HepG2 (cell line): ENCODE measurements around the gene CPXM1. TPM values are rescaled to one million over a fixed set of nuclear protein-coding genes. Genes with fewer than 3 reads are reported as not detected.

Source experiments
- HOXA5 ChIP-seq: sonication (generic); formaldehyde crosslinking; IDR thresholded peaks from 2 replicates; pipeline ENCODE4 v1.4.0; 2020; ENCODE audit warnings: missing genetic modification reagents
- KLF12 ChIP-seq: sonication (generic); formaldehyde crosslinking; IDR thresholded peaks from 2 replicates; pipeline ENCODE4 v1.4.0; 2020; ENCODE audit warnings: missing genetic modification reagents, borderline replicate concordance
- NR2F1 ChIP-seq, 2 experiments: fragments of 450-650 bp in 1 of 2; formaldehyde crosslinking in 1 of 2; IDR thresholded peaks; 2 replicates each; pipeline versions ENCODE4 v1.5.0 to v1.6.1; 2016 to 2020; ENCODE audit warnings: mild to moderate bottlenecking in 1 of 2, missing compliant biosample characterization in 1 of 2, missing genetic modification reagents in 1 of 2, moderate library complexity in 1 of 2
- POLR2AphosphoS2 ChIP-seq: IDR thresholded peaks from 2 replicates; pipeline ENCODE4 v1.6.1; 2011; ENCODE audit warnings: low read depth, low read length, improper control_type of control experiment
- SMYD3 ChIP-seq: sonication (generic); formaldehyde crosslinking; IDR thresholded peaks from 2 replicates; pipeline ENCODE4 v1.8.1; 2023; ENCODE audit warnings: mild to moderate bottlenecking, missing genetic modification reagents
- SRSF1 ChIP-seq: fragments of 200-400 bp; formaldehyde crosslinking; optimal IDR thresholded peaks from 2 replicates; pipeline ENCODE3; 2017; ENCODE audit warnings: mild to moderate bottlenecking, low read depth, low read length, moderate library complexity
- WIZ ChIP-seq: sonication (generic); formaldehyde crosslinking; IDR thresholded peaks from 2 replicates; pipeline ENCODE4 v1.5.1; 2020; ENCODE audit warnings: mild to moderate bottlenecking, missing genetic modification reagents
- YEATS4 ChIP-seq: sonication (generic); formaldehyde crosslinking; IDR thresholded peaks from 2 replicates; pipeline ENCODE4 v1.4.0; 2020; ENCODE audit warnings: missing genetic modification reagents, borderline replicate concordance
- ZNF530 ChIP-seq: sonication (generic); formaldehyde crosslinking; IDR thresholded peaks from 2 replicates; pipeline ENCODE4 v1.5.0; 2020; ENCODE audit warnings: low read depth, mild to moderate bottlenecking, missing genetic modification reagents
- ZNF674 ChIP-seq: sonication (generic); formaldehyde crosslinking; IDR thresholded peaks from 2 replicates; pipeline ENCODE4 v1.5.0; 2020; ENCODE audit warnings: low read depth, mild to moderate bottlenecking, missing genetic modification reagents
- polyA plus RNA-seq, 8 experiments: library from polyadenylated mRNA; depleted of rRNA in 3 of 8; stranded (reverse) in 7 of 8; unstranded in 1 of 8; fragments of >200 nt; fragmentation: Illumina TruSeq in 4 of 8; extraction: Trizol in 4 of 8; gene quantifications; 2 replicates each; pipeline versions ENCODE4 v1.2.1 to v1.2.3, GENCODE V29; 2011 to 2016; ENCODE audit warnings: low read depth in 4 of 8, missing spikeins in 1 of 8, mixed read lengths in 1 of 8; ENCODE audit not compliant: insufficient read depth in 1 of 8
- total RNA-seq, 5 experiments: library from RNA; depleted of rRNA; stranded (reverse); fragments of >200 nt; fragmentation: Illumina TruSeq; extraction: Trizol; gene quantifications; 2 replicates each; pipeline ENCODE4 v1.2.3, GENCODE V29; 2016; ENCODE audit warnings: low read depth in 1 of 5
- TF ChIP-seq, protein P1 (sequence below): sonication (generic); formaldehyde crosslinking; IDR thresholded peaks from 2 replicates; pipeline ENCODE4 v1.5.0; 2020; ENCODE audit warnings: missing genetic modification reagents
- TF ChIP-seq, protein P2 (sequence below): sonication (generic); formaldehyde crosslinking; IDR thresholded peaks from 2 replicates; pipeline ENCODE4 v1.5.0; 2020; ENCODE audit warnings: mild to moderate bottlenecking, missing genetic modification reagents
- TF ChIP-seq, protein P3 (sequence below): sonication (generic); formaldehyde crosslinking; IDR thresholded peaks from 2 replicates; pipeline ENCODE4 v1.4.0; 2020; ENCODE audit warnings: missing genetic modification reagents, mild to moderate bottlenecking, borderline replicate concordance
- TF ChIP-seq, protein P4 (sequence below): sonication (generic); formaldehyde crosslinking; IDR thresholded peaks from 2 replicates; pipeline ENCODE4 v1.8.1; 2023; ENCODE audit warnings: mild to moderate bottlenecking, moderate library complexity, missing genetic modification reagents
- TF ChIP-seq, protein P5 (sequence below): sonication (generic); formaldehyde crosslinking; IDR thresholded peaks from 2 replicates; pipeline ENCODE4 v1.4.0; 2020; ENCODE audit warnings: mild to moderate bottlenecking, missing genetic modification reagents, borderline replicate concordance

Gene CPXM1
- total and polyA plus RNA-seq, 2 of the 13 experiments (the other 11 are each of a cell fraction or from before 2014, with no cell fraction given) = 0.07 TPM; not detected in 1

DNA sequence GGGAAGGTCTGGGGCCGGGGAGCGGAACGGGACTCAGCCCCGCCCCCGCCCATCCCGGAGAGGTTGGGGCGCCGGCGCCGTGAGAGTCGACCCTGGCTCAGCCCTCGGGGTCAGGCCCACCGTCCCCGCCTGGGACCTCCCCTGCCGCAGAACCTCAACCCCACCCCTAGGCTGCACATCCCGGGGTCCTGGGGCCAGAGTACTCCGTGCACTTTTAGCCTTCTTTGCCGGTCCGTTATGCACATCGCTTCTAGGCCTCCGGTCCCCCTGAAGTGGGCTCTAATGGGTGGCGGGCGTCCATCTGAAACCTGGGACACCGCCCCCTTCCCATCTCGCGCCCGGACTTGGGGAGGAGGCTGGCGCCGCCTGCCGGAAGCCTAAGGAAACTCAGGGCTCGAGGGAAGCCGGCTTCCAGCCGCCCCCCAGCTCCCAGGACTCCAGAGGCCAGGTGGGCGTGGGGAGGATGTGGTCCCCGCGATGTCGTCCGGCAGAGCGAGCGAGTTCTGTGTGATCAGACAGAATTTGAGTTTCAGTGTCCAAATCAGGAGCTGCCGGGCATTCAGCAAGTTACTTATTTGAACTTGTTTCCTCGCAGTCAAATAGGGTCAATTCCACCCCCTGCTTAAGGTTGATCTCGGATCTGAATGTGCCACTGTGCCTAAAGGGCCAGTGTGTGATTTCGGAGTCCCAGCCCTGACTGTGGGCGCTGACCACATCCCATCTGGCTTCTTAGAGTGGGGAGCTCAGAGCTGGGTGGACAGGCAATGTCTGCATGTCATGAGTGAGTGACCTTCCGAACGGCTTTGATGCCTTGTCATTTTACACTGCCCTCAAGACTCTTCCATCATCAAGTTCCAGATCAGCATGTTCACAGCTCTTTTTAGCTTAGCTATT is 47.6 kb downstream of the CPXM1 start (continued):
- TF ChIP-seq, protein P1, sequence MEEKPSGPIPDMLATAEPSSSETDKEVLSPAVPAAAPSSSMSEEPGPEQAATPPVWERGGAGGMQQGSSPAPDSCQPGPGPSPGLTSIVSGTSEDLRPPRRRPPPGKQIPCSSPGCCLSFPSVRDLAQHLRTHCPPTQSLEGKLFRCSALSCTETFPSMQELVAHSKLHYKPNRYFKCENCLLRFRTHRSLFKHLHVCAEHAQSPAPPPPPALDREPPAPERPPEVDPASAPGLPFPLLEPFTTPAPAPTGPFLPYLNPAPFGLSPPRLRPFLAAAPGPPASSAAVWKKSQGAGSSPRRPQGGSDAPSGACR = no peak
- TF ChIP-seq, protein P2, sequence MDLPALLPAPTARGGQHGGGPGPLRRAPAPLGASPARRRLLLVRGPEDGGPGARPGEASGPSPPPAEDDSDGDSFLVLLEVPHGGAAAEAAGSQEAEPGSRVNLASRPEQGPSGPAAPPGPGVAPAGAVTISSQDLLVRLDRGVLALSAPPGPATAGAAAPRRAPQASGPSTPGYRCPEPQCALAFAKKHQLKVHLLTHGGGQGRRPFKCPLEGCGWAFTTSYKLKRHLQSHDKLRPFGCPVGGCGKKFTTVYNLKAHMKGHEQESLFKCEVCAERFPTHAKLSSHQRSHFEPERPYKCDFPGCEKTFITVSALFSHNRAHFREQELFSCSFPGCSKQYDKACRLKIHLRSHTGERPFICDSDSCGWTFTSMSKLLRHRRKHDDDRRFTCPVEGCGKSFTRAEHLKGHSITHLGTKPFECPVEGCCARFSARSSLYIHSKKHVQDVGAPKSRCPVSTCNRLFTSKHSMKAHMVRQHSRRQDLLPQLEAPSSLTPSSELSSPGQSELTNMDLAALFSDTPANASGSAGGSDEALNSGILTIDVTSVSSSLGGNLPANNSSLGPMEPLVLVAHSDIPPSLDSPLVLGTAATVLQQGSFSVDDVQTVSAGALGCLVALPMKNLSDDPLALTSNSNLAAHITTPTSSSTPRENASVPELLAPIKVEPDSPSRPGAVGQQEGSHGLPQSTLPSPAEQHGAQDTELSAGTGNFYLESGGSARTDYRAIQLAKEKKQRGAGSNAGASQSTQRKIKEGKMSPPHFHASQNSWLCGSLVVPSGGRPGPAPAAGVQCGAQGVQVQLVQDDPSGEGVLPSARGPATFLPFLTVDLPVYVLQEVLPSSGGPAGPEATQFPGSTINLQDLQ (CRISPR knock-in tag) = no peak
- TF ChIP-seq, protein P3, sequence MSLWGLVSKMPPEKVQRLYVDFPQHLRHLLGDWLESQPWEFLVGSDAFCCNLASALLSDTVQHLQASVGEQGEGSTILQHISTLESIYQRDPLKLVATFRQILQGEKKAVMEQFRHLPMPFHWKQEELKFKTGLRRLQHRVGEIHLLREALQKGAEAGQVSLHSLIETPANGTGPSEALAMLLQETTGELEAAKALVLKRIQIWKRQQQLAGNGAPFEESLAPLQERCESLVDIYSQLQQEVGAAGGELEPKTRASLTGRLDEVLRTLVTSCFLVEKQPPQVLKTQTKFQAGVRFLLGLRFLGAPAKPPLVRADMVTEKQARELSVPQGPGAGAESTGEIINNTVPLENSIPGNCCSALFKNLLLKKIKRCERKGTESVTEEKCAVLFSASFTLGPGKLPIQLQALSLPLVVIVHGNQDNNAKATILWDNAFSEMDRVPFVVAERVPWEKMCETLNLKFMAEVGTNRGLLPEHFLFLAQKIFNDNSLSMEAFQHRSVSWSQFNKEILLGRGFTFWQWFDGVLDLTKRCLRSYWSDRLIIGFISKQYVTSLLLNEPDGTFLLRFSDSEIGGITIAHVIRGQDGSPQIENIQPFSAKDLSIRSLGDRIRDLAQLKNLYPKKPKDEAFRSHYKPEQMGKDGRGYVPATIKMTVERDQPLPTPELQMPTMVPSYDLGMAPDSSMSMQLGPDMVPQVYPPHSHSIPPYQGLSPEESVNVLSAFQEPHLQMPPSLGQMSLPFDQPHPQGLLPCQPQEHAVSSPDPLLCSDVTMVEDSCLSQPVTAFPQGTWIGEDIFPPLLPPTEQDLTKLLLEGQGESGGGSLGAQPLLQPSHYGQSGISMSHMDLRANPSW = no peak
- TF ChIP-seq NR2F1 (CRISPR knock-in tag; IDR thresholded peaks at IDR 0.05) = 0 out of 4 replicates have a peak, but pooled peaks of 1 of the 2 experiments have one; percentile 7
- TF ChIP-seq KLF12 (CRISPR knock-in tag) = 0 out of 2 replicates have a peak, but pooled peaks have one; percentile 73
- TF ChIP-seq, protein P4, sequence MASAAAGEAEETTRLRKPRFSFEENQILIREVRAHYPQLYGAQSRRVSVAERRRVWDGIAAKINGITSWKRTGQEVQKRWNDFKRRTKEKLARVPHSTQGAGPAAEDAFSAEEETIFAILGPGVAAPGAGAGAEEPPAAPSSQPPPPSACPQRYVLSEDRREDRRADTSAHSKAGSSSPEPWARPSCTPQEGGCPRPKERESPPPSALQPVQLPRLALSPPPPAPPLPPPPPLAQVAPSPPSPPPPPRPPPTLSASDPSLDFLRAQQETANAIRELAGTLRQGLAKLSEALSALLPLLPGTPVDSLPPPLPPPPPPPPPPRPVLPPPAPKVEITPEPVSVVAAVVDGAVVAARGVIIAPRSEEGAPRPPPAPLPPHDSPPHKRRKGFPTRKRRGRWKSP (CRISPR knock-in tag) = peak; percentile 70; the same call in 1 of the 2 replicates
- TF ChIP-seq HOXA5 (CRISPR knock-in tag) = no peak
- TF ChIP-seq SMYD3 (CRISPR knock-in tag) = no peak
- peak; percentile 67 for TF ChIP-seq SRSF1
- peak; percentile 56; the same call in 1 of the 2 replicates for TF ChIP-seq ZNF530
- no peak for TF ChIP-seq YEATS4 (CRISPR knock-in tag)
- no peak for TF ChIP-seq ZNF674 (CRISPR knock-in tag)
- 0 out of 2 replicates have a peak, but pooled peaks have one; percentile 16 for TF ChIP-seq WIZ
- TF ChIP-seq, protein P5, sequence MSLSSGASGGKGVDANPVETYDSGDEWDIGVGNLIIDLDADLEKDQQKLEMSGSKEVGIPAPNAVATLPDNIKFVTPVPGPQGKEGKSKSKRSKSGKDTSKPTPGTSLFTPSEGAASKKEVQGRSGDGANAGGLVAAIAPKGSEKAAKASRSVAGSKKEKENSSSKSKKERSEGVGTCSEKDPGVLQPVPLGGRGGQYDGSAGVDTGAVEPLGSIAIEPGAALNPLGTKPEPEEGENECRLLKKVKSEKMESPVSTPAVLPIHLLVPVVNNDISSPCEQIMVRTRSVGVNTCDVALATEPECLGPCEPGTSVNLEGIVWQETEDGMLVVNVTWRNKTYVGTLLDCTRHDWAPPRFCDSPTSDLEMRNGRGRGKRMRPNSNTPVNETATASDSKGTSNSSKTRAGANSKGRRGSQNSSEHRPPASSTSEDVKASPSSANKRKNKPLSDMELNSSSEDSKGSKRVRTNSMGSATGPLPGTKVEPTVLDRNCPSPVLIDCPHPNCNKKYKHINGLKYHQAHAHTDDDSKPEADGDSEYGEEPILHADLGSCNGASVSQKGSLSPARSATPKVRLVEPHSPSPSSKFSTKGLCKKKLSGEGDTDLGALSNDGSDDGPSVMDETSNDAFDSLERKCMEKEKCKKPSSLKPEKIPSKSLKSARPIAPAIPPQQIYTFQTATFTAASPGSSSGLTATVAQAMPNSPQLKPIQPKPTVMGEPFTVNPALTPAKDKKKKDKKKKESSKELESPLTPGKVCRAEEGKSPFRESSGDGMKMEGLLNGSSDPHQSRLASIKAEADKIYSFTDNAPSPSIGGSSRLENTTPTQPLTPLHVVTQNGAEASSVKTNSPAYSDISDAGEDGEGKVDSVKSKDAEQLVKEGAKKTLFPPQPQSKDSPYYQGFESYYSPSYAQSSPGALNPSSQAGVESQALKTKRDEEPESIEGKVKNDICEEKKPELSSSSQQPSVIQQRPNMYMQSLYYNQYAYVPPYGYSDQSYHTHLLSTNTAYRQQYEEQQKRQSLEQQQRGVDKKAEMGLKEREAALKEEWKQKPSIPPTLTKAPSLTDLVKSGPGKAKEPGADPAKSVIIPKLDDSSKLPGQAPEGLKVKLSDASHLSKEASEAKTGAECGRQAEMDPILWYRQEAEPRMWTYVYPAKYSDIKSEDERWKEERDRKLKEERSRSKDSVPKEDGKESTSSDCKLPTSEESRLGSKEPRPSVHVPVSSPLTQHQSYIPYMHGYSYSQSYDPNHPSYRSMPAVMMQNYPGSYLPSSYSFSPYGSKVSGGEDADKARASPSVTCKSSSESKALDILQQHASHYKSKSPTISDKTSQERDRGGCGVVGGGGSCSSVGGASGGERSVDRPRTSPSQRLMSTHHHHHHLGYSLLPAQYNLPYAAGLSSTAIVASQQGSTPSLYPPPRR (CRISPR knock-in tag) = no peak
- no peak for TF ChIP-seq POLR2AphosphoS2
